Umbilical cord (tissue), 2 donors: ENCODE measurements around the gene LDLR. TPM values are rescaled to one million over a fixed set of nuclear protein-coding genes. Genes with fewer than 3 reads are reported as not detected.
"Not testable (repeated sequence)": the region's sequence is repeated elsewhere in the genome, so short reads cannot be mapped to it uniquely, and the experiment has no call there.

Source experiments
- DNase-seq: peaks from one replicate; pipeline ENCODE4 v3.0.0-alpha.2; 2015; ENCODE audit warnings: low spot score
- total RNA-seq: library from RNA; depleted of rRNA; stranded (reverse); fragments of >200 nt; gene quantifications from one replicate; pipeline ENCODE4 v1.2.3, GENCODE V29; 2014; ENCODE audit warnings: low replicate concordance; ENCODE audit not compliant: insufficient read depth

The LDLR gene
- total RNA-seq, 1 donor from 2014 or later, result 120 TPM

DNA sequence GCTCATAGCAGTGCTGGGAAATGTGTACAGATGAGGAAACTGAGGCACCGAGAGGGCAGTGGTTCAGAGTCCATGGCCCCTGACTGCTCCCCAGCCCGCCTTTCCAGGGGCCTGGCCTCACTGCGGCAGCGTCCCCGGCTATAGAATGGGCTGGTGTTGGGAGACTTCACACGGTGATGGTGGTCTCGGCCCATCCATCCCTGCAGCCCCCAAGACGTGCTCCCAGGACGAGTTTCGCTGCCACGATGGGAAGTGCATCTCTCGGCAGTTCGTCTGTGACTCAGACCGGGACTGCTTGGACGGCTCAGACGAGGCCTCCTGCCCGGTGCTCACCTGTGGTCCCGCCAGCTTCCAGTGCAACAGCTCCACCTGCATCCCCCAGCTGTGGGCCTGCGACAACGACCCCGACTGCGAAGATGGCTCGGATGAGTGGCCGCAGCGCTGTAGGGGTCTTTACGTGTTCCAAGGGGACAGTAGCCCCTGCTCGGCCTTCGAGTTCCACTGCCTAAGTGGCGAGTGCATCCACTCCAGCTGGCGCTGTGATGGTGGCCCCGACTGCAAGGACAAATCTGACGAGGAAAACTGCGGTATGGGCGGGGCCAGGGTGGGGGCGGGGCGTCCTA lies 15.9 kb downstream of the LDLR start:
- DNase-seq, result no peak

DNA sequence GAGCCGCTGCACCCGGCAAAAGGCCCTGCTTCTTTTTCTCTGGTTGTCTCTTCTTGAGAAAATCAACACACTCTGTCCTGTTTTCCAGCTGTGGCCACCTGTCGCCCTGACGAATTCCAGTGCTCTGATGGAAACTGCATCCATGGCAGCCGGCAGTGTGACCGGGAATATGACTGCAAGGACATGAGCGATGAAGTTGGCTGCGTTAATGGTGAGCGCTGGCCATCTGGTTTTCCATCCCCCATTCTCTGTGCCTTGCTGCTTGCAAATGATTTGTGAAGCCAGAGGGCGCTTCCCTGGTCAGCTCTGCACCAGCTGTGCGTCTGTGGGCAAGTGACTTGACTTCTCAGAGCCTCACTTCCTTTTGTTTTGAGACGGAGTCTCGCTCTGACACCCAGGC lies 17.2 kb downstream of the LDLR start:
- no peak for DNase-seq

DNA sequence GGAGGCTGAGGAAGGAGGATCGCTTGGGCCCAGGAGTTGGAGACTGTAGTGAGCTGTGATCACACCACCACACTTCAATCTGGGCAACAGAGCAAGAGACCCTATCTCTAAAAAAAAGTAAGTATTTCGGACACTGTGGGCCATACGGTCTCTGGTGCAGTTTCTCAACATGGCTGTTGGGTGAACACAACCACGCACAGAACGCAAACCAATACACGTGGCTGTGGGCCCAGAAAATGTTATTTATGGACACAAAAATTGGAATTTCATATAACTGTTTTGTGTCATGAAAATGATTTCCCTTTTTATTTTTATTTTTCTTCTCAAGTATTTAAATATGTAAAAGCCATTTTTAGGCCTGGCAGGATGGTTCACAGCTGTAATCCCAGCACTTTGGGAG lies 19.5 kb downstream of the LDLR start:
- no peak for DNase-seq

DNA sequence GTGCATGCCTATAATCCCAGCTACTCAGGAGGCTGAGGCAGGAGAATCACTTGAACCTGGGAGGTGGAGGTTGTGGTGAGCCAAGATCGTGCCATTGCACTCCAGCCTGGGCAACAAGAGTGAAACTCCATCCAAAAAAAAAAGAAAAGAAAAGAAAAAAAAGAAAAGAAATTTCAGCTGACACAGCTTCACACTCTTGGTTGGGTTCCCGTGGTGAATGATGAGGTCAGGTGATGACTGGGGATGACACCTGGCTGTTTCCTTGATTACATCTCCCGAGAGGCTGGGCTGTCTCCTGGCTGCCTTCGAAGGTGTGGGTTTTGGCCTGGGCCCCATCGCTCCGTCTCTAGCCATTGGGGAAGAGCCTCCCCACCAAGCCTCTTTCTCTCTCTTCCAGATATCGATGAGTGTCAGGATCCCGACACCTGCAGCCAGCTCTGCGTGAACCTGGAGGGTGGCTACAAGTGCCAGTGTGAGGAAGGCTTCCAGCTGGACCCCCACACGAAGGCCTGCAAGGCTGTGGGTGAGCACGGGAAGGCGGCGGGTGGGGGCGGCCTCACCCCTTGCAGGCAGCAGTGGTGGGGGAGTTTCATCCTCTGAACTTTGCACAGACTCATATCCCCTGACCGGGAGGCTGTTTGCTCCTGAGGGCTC lies 22.0 kb downstream of the LDLR start:
- DNase-seq, result no peak

DNA sequence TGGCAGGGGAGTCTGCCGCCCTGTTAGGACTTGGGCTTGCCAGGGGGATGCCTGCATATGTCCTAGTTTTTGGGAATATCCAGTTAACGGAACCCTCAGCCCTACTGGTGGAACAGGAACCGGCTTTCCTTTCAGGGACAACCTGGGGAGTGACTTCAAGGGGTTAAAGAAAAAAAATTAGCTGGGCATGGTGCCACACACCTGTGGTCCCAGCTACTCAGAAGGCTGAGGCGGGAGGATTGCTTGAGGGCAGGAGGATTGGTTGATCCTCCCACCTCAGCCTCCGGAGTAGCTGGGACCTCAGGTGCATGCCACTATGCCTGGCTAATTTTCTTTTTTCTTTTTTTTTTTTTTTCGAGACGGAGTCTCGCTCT lies 22.5 kb downstream of the LDLR start:
- DNase-seq, result no peak

DNA sequence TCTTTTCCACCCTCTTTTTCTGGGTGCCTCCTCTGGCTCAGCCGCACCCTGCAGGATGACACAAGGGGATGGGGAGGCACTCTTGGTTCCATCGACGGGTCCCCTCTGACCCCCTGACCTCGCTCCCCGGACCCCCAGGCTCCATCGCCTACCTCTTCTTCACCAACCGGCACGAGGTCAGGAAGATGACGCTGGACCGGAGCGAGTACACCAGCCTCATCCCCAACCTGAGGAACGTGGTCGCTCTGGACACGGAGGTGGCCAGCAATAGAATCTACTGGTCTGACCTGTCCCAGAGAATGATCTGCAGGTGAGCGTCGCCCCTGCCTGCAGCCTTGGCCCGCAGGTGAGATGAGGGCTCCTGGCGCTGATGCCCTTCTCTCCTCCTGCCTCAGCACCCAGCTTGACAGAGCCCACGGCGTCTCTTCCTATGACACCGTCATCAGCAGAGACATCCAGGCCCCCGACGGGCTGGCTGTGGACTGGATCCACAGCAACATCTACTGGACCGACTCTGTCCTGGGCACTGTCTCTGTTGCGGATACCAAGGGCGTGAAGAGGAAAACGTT lies 24.0 kb downstream of the LDLR start:
- DNase-seq, result no peak

DNA sequence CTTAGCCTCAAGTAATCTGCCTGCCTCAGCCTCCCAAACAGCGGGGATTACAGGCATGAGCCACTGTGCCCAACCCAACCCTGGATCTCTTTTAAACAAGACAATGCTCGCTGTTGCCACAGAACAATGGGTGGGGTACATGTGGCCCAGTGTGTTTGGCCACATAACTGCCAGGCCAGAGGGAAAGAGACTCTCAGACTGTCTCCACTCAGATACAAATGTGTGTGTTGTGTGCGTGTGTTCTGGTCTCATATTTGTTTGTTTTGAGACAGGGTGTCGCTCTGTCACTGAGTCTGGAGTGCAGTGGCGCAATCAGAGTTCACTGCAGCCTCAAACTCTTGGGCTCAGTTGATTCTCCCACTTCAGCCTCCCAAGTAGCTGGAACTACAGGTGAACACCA lies 25.8 kb downstream of the LDLR start:
- no peak for DNase-seq

DNA sequence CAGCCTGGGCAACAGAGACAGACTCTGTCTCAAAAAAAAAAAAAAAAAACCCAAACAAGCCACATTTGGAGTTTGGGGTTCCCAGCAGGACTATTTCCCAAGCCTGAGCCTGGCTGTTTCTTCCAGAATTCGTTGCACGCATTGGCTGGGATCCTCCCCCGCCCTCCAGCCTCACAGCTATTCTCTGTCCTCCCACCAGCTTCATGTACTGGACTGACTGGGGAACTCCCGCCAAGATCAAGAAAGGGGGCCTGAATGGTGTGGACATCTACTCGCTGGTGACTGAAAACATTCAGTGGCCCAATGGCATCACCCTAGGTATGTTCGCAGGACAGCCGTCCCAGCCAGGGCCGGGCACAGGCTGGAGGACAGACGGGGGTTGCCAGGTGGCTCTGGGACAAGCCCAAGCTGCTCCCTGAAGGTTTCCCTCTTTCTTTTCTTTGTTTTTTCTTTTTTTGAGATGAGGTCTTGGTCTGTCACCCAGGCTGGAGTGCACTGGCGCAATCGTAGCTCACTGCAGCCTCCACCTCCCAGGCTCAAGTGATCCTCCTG lies 26.7 kb downstream of the LDLR start:
- no peak for DNase-seq

DNA sequence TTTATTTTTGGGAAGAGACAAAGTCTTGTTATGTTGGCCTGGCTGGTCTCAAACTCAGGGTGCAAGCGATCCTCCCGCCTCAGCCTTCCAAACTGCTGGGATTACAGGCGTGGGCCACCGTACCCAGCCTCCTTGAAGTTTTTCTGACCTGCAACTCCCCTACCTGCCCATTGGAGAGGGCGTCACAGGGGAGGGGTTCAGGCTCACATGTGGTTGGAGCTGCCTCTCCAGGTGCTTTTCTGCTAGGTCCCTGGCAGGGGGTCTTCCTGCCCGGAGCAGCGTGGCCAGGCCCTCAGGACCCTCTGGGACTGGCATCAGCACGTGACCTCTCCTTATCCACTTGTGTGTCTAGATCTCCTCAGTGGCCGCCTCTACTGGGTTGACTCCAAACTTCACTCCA lies 27.2 kb downstream of the LDLR start:
- DNase-seq, result no peak

DNA sequence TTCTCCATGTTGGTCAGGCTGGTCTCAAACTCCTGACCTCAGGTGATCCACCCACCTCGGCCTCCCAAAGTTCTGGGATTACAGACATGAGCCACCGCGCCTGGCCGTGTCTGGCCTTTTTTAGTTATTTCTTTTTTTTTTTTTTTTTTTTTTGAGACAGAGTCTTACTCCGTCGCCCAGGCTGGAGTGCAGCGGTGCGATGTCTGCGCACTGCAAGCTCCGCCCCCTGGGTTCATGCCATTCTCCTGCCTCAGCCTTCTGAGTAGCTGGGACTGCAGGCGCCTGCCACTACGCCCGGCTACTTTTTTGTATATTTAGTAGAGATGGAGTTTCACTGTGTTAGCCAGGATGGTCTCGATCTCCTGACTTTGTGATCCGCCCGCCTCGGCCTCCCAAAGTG lies 32.7 kb downstream of the LDLR start:
- DNase-seq, result not testable (repeated sequence)

DNA sequence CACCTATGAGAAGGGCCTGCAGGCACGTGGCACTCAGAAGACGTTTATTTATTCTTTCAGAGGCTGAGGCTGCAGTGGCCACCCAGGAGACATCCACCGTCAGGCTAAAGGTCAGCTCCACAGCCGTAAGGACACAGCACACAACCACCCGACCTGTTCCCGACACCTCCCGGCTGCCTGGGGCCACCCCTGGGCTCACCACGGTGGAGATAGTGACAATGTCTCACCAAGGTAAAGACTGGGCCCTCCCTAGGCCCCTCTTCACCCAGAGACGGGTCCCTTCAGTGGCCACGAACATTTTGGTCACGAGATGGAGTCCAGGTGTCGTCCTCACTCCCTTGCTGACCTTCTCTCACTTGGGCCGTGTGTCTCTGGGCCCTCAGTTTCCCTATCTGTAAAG lies 33.9 kb downstream of the LDLR start:
- no peak for DNase-seq

DNA sequence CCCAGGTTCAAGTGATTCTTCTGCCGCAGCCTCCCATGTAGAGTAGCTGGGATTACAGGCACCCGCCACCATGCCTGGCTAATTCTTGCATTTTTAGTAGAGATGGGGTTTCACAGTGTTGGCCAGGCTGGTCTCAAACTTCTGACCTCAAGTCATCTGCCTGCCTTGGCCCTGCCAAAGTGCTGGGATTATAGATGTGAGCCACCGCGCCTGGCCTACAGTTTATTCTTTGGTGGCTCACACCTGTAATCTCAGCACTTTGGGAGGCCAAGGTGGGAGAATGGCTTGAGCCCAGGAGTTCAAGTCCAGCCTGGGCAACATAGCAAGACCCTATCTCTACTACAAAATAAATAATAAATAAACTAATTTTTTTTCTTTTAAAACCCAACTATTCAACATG lies 34.9 kb downstream of the LDLR start:
- not testable (repeated sequence) for DNase-seq

DNA sequence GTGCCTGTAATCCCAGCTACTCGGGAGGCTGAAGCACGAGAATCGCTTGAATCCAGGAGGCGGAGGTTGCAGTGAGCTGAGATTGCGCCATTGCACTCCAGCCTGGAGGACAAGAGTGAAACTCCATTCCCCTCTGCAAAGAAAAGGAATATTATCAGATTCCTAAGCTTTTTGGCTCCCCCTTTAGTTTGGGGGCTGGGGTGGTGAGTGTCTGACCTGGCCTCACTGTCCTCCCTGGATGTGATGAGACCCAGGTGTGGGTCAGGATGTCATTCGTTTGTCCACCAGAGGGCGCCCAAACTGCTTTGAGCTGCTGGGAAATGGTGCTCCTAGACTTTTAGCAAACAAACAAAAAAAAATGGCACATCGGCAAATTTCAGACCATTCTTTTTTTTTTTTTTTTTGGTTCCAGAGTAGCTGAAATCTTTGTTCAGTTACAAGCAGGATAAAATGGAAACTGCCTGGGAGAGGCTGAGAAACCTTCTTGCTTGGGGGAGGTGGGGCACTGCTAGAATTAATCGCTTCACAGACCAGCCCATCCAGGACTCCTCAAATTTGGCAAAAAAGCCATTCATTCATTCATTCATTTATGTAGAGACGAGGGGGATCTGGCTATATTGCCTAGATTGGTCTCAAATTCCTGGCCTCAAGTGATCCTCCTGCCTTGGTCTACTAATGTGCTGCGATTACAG lies 36.9 kb downstream of the LDLR start:
- peak; percentile 75 for DNase-seq

DNA sequence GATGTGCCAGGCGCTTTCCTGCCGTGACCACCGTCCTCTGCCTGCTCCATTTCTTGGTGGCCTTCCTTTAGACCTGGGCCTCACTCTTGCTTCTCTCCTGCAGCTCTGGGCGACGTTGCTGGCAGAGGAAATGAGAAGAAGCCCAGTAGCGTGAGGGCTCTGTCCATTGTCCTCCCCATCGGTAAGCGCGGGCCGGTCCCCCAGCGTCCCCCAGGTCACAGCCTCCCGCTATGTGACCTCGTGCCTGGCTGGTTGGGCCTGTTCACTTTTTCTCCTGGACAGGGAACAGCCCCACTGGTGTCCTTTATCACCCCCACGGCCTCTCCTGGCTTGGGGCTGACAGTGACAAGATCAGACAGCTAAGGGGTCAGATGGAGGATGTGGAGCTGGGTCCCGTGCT lies 38.6 kb downstream of the LDLR start:
- no peak for DNase-seq

DNA sequence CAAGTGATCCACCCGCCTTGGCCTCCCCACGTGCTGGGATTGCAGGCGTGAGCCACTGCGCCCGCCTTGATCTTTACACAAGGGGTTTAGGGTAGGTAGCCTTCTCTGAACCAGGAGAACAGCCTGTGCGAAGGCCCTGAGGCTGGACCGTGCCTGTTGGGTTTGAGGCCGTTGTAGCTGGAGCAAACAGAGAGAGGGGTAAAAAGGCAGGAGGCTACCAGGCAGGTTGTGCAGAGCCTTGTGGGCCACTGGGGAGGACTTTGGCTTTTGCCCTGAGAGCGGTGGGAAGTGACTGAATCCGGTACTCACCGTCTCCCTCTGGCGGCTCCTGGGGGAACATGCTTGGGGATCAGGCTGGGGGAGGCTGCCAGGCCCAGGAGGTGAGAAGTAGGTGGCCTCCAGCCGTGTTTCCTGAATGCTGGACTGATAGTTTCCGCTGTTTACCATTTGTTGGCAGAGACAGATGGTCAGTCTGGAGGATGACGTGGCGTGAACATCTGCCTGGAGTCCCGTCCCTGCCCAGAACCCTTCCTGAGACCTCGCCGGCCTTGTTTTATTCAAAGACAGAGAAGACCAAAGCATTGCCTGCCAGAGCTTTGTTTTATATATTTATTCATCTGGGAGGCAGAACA lies 41.7 kb downstream of the LDLR start:
- DNase-seq, result peak; percentile 58

DNA sequence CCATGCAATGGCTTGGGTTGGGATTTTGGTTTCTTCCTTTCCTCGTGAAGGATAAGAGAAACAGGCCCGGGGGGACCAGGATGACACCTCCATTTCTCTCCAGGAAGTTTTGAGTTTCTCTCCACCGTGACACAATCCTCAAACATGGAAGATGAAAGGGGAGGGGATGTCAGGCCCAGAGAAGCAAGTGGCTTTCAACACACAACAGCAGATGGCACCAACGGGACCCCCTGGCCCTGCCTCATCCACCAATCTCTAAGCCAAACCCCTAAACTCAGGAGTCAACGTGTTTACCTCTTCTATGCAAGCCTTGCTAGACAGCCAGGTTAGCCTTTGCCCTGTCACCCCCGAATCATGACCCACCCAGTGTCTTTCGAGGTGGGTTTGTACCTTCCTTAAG lies 42.2 kb downstream of the LDLR start:
- no peak for DNase-seq

DNA sequence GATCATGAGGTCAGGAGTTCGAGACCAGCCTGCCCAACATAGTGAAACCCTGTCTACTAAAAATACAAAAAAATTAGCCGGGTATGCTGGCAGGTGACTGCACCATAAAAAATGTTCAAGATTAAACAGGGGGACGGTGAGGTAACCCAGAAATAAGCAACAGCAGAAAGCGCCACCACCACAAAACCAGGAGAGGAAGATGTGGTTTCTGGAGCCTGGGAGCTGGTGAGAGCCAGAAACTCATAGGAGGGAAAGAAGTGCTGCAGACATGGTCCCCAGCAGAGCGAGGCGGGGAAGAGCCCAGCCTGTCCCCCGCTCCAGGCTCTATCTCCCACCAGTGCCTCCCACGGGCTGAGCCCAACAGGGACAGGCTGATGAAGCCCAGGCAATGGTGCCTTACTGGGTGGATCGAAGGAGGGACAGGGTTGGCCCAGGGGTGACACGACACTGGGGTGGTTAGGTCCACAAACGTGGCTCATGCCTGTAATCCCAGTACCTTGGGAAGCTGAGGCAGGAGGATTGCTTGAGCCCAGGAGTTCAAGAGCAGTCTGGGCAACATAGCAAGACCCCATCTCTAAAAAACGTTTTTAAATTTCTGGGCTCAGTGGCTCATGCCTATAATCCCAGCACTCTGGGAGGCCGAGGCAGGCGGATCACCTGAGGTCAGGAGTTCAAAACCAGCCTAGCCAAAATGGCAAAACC lies 47.3 kb downstream of the LDLR start:
- no peak for DNase-seq

DNA sequence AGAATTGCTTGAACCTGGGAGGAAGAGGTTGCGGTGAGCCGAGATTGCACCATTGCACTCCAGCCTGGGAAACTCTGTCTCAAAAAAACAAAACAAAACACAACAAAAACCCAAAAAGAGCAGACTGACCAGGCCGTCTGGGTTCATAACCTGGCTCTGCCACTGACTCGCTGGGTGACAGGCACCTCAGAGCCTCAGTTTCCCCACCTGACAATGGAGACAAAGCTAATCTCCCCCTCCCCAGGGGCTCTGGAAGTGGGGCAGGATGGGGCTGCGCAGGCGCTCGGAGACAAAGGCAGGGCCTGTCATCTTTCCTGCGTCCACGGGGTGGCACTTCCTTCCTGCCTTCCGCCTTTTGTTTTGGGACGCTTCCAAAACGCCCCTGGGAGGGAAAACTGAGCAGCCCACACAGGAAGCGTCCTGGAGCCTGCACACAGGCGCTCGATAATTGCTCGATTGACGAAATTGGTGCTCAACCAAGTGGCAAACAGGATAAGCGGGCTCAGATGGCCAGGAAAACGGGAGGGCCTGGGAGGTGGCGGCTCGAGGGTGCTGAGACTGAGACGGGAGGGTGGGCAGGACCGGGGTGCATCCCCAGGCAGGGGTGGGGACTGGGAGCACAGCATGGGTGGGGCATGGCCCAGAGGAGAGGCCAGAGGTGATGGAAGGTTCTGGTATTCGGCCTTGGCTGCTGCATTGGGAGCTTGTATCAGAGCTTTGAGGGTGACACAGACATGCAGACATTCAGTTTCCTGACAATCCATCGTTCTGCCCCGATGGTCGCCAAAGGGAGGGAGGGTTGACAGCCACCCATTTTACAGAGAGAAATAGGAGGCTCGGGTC lies 48.5 kb downstream of the LDLR start:
- DNase-seq, result peak; percentile 90

DNA sequence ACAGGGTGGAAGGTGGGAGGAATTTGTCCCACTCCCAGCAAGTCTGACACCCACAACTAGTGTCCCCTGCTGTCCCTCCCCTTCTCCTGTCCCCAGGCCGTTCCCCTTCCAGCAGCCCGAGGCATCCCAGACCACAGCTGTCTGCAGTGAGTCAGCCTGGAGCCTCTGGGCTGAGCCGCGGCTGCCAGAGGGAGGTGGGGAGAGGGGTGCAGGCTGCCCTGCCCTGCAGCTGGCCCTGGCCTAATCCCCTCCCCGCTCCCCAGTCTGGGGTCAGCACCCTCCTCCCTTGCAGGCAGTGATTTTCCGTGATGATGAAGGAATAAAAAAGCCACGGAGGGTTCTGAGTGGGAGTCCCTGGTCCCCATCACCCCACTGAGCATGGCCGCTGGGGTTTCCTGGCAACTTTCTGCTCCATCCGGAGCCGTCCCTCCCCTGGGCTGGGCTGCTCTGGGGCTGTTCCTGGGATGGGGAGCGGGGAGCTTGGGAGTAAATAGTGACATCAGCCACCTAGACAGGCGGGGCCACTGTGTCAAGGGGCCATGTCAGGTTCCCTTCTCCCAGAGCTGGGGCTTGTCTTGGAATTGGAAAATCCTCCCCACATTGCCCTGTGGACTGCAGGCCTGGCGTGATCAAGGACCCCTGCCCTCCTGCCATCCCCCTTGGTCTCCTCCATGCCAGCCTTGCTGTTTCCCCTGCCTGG lies 49.5 kb downstream of the LDLR start:
- DNase-seq, result peak; percentile 95

DNA sequence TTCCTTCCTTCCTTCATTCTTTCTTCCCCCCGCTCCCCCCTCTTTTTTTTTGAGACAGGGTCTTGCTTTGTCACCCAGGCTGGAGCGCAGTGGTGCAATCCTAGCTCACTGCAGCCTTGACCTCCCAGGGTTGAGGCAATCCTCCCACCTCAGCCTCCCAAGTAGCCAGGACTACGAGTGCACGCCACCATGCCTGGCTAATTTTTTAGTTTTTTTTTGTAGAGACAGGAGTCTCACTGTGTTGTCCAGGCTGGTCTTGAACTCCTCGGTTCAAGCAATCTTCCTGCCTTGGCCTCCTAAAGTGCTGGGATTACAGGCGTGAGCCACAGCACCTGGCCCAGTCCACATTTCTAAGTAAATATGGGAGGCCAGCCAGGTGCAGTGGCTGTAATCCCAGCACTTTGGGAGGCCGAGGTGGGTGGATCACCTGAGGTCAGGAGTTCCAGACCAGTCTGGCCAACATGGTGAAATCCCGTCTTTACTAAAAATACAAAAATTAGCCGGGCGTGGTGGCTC lies 50.8 kb downstream of the LDLR start:
- not testable (repeated sequence) for DNase-seq
